Stimulated activated CD8-positive, alpha-beta memory T cell treated with anti-CD3 and anti-CD28 coated beads, Interleukin-4, amount 100 ng/mL, for 4 hours (primary cell): ENCODE measurements around the gene CHD6.

Source experiments
- DNase-seq, 2 donors: peaks; one replicate each; pipeline ENCODE4 v3.0.0-alpha.2; 2020; ENCODE audit warnings: low read depth in 2 of 2, low spot score in 1 of 2

CHD6 gene

GRCh38 chr20:41586772-41587171, 31.4 kb downstream of the CHD6 start:
- DNase-seq: no peak

GRCh38 chr20:41580350-41580749, 37.8 kb downstream of the CHD6 start:
- no peak for DNase-seq

GRCh38 chr20:41577129-41578009, 40.8 kb downstream of the CHD6 start:
- no peak for DNase-seq

GRCh38 chr20:41575412-41575811, 42.8 kb downstream of the CHD6 start:
- no peak for DNase-seq

- no peak for DNase-seq
Measured at GRCh38 chr20:41574802-41575389, 43.3 kb downstream of the CHD6 start.

GRCh38 chr20:41573955-41574354, 44.2 kb downstream of the CHD6 start:
- DNase-seq: no peak

GRCh38 chr20:41572010-41572572, 46.1 kb downstream of the CHD6 start:
- no peak for DNase-seq

- DNase-seq: no peak
Measured at GRCh38 chr20:41571006-41571405, 47.2 kb downstream of the CHD6 start.

GRCh38 chr20:41570557-41570956, 47.6 kb downstream of the CHD6 start:
- DNase-seq: no peak

- no peak for DNase-seq
Measured at GRCh38 chr20:41567615-41568014, 50.6 kb downstream of the CHD6 start.

GRCh38 chr20:41566896-41567527, 51.2 kb downstream of the CHD6 start:
- DNase-seq: no peak

GRCh38 chr20:41563087-41563486, 55.1 kb downstream of the CHD6 start:
- DNase-seq: no peak

GRCh38 chr20:41560970-41561369, 57.2 kb downstream of the CHD6 start:
- no peak for DNase-seq

GRCh38 chr20:41559658-41560057, 58.5 kb downstream of the CHD6 start:
- DNase-seq: no peak

GRCh38 chr20:41553142-41553879, 64.9 kb downstream of the CHD6 start:
- no peak for DNase-seq

GRCh38 chr20:41552295-41553068, 65.7 kb downstream of the CHD6 start:
- no peak for DNase-seq

GRCh38 chr20:41551011-41551705, 67.0 kb downstream of the CHD6 start:
- no peak for DNase-seq

- DNase-seq: no peak
Measured at GRCh38 chr20:41547221-41547620, 71.0 kb downstream of the CHD6 start.

GRCh38 chr20:41546535-41546934, 71.6 kb downstream of the CHD6 start:
- DNase-seq: no peak

- DNase-seq: no peak
Measured at GRCh38 chr20:41544472-41544871, 73.7 kb downstream of the CHD6 start.
